Mesothelial cell of epicardium (in vitro differentiated cells): ENCODE data around the gene ANK3. TPM values are rescaled to one million over a fixed set of nuclear protein-coding genes. Genes with fewer than 3 reads are reported as not detected.

Source experiments
- DNase-seq, 2 experiments: peaks; one replicate each; pipeline ENCODE4 v3.0.0; 2021; ENCODE audit warnings: low spot score in 2 of 2; ENCODE audit not compliant: unreplicated experiment in 2 of 2
- H3K27ac Mint-ChIP-seq: 2 replicates; pipeline ENCODE4 v1.8.0; 2021; ENCODE audit warnings: mixed read lengths
- H3K27me3 Mint-ChIP-seq: 2 replicates; pipeline ENCODE4 v1.8.0; 2021; ENCODE audit warnings: low read depth, mixed read lengths
- H3K36me3 Mint-ChIP-seq: 2 replicates; pipeline ENCODE4 v1.8.0; 2021; ENCODE audit warnings: mixed read lengths
- H3K4me1 Mint-ChIP-seq: 2 replicates; pipeline ENCODE4 v1.8.0; 2021; ENCODE audit warnings: mixed read lengths
- H3K4me3 Mint-ChIP-seq: 2 replicates; pipeline ENCODE4 v1.8.0; 2021; ENCODE audit warnings: mild to moderate bottlenecking, moderate library complexity, mixed read lengths
- H3K9me3 Mint-ChIP-seq: 2 replicates; pipeline ENCODE4 v1.8.0; 2021; ENCODE audit warnings: mixed read lengths
- total RNA-seq: library from RNA; stranded (reverse); gene quantifications from 3 replicates; pipeline ENCODE4 v1.2.1, GENCODE V29; 2021
- TF ChIP-seq, protein P1 (sequence below): fragments of 200-600 bp; sonication (generic); IDR thresholded peaks from one replicate; pipeline ENCODE4 v1.5.0; 2021; ENCODE audit warnings: antibody characterized with exemption; ENCODE audit not compliant: unreplicated experiment

ANK3 gene
- total RNA-seq, 1 donor from 2014 or later: 242 TPM

GRCh38 chr10:60429084-60429849, 39.6 kb upstream of the ANK3 start:
- DNase-seq: no peak
- Mint-ChIP-seq H3K27me3 (no peaks in the 10 kb centered on the region), H3K36me3 (peaks cover 3% of the 10 kb centered on the region), H3K9me3 (no peaks in the 10 kb centered on the region), H3K27ac (peak overlapping the region; percentile 90), H3K4me1 (peaks cover 75% of the 10 kb centered on the region), H3K4me3 (no peak overlapping the region)
- TF ChIP-seq, protein P1, sequence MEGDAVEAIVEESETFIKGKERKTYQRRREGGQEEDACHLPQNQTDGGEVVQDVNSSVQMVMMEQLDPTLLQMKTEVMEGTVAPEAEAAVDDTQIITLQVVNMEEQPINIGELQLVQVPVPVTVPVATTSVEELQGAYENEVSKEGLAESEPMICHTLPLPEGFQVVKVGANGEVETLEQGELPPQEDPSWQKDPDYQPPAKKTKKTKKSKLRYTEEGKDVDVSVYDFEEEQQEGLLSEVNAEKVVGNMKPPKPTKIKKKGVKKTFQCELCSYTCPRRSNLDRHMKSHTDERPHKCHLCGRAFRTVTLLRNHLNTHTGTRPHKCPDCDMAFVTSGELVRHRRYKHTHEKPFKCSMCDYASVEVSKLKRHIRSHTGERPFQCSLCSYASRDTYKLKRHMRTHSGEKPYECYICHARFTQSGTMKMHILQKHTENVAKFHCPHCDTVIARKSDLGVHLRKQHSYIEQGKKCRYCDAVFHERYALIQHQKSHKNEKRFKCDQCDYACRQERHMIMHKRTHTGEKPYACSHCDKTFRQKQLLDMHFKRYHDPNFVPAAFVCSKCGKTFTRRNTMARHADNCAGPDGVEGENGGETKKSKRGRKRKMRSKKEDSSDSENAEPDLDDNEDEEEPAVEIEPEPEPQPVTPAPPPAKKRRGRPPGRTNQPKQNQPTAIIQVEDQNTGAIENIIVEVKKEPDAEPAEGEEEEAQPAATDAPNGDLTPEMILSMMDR: no peak

DNA sequence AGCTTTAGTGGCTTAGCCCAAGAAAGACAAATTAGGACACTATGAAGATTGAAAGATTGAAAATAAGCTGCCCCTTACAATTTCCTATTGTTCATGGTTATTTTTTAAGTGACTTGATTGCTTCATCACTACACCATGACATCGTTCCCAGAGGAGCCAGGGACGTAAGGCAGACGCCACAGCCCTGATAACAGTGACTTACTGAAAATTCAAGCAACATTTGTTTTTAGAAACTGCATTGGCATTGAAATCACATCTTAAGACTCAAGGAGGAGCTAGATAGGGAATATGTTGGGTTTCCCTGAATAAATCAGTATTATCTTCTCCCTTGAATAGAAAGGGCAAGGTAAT, 38.7 kb upstream of the ANK3 start:
- no peak for DNase-seq
- peak overlapping the region; percentile 90 for H3K27ac Mint-ChIP-seq

DNA sequence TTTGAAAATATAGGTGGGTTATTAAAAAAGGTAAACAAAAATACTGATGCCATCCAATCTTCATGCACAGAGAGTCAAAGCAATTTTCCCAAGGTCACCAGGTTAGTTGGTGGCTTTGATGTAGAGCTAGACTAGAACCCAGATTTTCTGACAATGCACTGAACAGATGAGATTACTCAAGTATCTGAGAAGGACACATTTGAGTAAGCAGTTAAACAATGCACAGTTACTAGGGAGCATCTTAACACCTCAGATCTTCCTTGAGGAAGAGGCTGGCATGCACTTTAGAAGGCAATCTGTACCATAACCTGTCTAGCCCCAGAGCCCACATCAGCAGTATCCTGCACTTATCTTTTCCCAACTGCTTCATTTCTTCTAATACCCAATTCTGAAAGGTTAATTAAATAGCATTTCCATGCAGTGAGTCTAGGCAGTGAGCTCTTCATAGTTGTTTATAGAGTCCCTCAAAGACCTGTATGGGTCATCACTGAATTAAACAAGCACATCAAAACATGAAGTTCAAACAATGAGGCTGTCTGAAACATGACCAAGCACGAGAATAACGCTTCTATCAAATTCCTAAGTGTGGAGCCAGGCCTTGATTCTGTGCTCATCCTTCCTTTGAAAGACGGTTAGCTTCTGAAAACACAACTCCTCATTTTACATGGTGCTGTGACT, 38.2 kb upstream of the ANK3 start:
- peaks cover 3% of the 10 kb centered on the region for H3K36me3 Mint-ChIP-seq
- H3K27ac Mint-ChIP-seq: peak overlapping the region; percentile 90
- no peak overlapping the region for H3K4me3 Mint-ChIP-seq
- no peaks in the 10 kb centered on the region for H3K9me3 Mint-ChIP-seq
- TF ChIP-seq, protein P1: no peak
- no peaks in the 10 kb centered on the region for H3K27me3 Mint-ChIP-seq
- peaks cover 65% of the 10 kb centered on the region for H3K4me1 Mint-ChIP-seq
- DNase-seq: no peak

More for the DNA sequence above, 38.7 kb upstream of the ANK3 start:
- H3K4me3 Mint-ChIP-seq: no peak overlapping the region
- H3K4me1 Mint-ChIP-seq: peaks cover 70% of the 10 kb centered on the region
- H3K36me3 Mint-ChIP-seq: peaks cover 3% of the 10 kb centered on the region
- no peaks in the 10 kb centered on the region for H3K9me3 Mint-ChIP-seq
- TF ChIP-seq, protein P1: no peak
- H3K27me3 Mint-ChIP-seq: no peaks in the 10 kb centered on the region

DNA sequence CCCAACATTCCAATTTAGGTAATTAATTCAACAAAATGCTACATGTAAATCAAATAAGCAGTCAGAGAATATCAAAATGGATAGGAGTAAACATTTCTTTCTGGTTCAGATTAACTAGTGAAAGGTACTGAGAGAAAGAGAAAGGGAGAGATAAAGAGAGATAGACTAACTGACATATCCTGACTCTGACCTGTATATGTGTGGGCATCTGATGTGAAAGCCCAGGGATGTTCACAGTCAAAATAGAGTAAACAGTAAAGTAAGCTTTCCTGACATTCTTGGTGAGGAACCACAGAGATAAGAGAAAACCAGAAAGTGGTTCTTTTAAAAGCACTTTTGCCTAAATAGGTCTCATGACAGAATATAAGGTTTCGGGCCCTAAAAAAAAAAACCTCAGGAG, 37.5 kb upstream of the ANK3 start:
- peak overlapping the region; percentile 76 for H3K27ac Mint-ChIP-seq
- H3K4me3 Mint-ChIP-seq: no peak overlapping the region
- no peak for DNase-seq
- H3K27me3 Mint-ChIP-seq: no peaks in the 10 kb centered on the region
- peaks cover 3% of the 10 kb centered on the region for H3K36me3 Mint-ChIP-seq
- TF ChIP-seq, protein P1: no peak
- H3K4me1 Mint-ChIP-seq: peaks cover 59% of the 10 kb centered on the region
- no peaks in the 10 kb centered on the region for H3K9me3 Mint-ChIP-seq

DNA sequence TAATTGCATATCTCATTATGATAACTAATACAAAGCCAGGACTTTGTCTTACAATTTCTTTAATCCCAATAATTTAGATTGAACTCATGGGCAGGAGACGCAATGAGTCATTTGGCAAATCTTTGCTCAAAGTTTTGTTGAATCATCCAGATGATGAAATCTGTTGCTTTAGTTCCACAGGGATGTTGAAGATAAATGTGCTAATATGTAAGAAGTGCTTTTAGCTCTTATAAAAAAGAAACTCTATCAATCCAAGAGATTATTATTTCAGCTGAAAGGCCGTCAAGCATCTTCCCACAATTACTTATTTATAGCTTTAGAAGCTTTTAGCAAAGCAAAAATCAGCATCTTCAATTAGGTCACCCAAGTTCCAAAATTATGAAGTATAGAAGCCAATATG, 36.8 kb upstream of the ANK3 start:
- Mint-ChIP-seq H3K27ac (peak overlapping the region; percentile 31), H3K4me1 (peaks cover 57% of the 10 kb centered on the region), H3K4me3 (no peak overlapping the region), H3K36me3 (no peaks in the 10 kb centered on the region), H3K27me3 (no peaks in the 10 kb centered on the region), H3K9me3 (no peaks in the 10 kb centered on the region)
- no peak for DNase-seq
- TF ChIP-seq, protein P1: no peak
